Erythroblast (primary cell): ENCODE measurements around the gene MAPK8.

Experiments used
- GATA1 ChIP-seq: IDR thresholded peaks from 2 replicates; pipeline ENCODE4 v1.6.1; 2011; ENCODE audit warnings: low read depth, mild to moderate bottlenecking, control low read depth, low read length, moderate library complexity
- POLR2A ChIP-seq: IDR thresholded peaks from 2 replicates; pipeline ENCODE4 v1.6.1; 2011; ENCODE audit warnings: mild to moderate bottlenecking, low read length

- TF ChIP-seq POLR2A (no peak), GATA1 (no peak)
These were observed 33.8 kb upstream of the MAPK8 start for GRCh38 chr10:48272682-48273081.
